ENCODE data around the gene ZBTB16.

The ZBTB16 gene

DNA sequence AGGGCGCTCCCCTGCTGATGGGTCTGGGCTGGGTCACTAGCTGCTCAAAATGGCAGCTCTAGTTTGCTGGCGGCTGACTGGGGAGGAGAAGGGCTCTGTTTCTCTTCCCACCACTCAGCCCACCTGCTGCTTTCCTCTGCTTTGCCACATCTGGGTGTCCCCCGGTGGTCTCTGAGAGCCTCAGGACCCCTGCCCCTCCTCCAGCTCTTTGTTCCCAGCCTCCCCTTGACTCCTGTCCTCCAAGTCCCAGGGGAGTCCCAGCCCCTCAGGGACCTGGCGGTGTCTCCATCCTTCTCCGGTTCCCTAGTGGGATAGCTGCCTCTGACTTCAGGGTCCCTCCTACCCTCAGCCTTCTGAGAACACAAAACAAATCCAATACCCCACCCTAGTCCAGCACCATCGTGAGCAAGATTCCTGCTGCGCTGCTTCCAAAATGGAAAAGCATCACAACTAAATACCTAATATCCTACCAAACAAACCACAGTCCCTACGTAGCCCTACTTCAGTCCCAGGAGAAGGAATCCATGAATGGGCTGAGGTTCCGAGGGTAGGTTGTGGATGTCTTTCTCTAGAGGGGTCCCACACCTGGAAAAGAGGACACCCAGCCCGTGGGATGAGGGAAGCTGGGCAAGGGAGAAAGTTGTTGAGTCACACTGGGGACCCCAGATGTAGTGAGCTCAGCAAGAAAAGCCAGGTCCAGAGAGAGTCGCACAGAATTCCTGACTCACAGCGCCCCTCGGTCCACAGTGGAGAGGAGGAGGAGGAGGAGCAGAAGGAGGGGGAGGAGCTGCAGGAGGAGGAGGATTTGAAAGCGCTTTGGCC, 191.7 kb downstream of the ZBTB16 start:
- no peak for DNase-seq

DNA sequence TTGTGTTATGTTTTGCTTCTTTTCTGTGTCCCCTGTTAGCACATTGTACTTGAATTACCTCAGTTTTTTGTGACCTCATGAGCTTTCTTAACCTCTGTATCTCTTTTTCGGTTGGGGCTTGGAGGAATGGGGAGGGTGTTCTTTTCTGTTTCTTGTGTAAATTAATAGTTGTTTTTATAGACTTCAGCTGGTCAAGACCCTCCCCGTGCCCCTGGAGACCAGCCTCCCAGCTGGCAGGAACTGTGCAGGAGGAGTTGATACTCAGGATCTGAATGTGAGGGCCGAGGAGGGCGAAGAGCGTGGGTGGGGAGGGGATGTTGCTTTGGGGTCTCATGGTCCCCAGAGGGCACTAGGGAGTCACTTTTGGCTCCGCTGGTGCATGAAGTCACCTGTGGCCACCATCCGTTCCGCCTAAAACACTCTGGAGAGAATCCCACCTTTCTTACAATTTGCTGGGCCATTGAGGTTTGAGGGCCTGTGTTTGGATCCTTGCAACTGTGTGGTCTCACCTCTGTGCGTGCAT, 192.4 kb downstream of the ZBTB16 start:
- DNase-seq: no peak

DNA sequence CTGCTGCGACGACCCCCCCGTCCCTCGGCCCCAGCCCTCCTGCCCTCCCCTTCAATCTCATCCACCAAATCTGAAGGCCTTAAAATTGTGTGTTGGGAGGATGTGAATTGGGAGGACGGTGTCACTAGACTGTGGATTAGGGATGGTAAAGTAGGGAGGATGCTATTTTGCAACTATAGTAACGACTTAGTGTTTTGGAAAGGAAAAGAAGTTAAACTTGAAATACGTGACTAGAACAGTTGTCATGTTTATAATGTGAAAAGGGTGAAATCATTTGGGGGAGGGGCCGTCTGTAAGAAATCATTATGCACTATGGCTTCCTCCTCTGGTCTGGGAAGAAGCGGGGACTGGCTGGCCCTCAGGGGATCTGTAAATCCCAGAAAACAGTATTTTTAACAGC, 193.3 kb downstream of the ZBTB16 start:
- DNase-seq: no peak

DNA sequence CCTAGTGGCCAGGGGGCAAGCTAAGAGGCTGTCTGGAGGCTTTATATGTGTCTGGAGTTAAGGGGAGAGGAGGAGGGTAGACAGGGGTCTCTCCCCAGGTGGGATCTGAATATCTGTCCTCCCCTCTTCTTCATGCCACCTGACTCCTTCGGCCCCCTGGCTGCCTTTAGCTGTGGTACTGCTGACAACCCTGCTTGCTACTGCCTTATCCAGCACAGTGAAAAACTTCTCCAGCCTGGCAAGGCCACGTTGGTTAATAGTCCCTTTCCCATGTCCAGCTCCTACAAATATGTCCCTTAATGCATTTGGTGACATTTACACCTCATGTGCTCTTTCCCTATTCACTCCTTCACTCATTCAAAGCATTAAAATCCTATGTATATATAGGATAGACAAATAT, 194.3 kb downstream of the ZBTB16 start:
- no peak for DNase-seq

DNA sequence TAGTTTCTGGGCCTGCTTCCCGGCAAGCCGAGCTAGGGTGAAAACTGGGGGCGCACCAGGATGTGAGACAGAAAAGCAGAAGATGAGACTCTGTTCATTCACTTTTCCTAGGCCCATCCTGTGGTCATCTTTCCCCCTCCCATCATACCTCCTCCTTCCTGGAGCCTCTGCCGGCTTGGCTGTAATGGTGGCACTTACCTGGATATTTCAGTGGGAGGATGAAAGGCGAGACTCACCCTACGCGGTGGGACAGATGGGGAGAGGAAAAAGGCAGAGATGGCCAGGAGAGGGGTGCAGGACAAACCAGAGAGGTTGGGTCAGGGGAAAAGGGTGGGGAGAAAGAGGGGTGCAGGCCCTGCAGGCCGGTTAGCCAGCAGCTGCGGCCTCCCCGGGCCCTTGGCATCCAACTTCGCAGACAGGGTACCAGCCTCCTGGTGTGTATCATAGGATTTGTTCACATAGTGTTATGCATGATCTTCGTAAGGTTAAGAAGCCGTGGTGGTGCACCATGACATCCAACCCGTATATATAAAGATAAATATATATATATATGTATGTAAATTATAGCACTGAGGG, 195.1 kb downstream of the ZBTB16 start:
- DNase-seq: no peak

DNA sequence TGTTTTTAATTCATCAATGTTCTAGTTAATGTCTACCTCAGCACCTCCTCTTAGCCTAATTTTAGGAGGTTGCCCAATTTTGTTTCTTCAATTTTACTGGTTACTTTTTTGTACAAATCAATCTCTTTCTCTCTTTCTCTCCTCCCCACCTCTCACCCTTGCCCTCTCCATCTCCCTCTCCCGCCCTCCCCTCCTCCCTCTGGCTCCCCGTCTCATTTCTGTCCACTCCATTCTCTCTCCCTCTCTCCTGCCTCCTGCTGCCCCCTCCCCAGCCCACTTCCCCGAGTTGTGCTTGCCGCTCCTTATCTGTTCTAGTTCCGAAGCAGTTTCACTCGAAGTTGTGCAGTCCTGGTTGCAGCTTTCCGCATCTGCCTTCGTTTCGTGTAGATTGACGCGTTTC, 195.8 kb downstream of the ZBTB16 start:
- DNase-seq: no peak

DNA sequence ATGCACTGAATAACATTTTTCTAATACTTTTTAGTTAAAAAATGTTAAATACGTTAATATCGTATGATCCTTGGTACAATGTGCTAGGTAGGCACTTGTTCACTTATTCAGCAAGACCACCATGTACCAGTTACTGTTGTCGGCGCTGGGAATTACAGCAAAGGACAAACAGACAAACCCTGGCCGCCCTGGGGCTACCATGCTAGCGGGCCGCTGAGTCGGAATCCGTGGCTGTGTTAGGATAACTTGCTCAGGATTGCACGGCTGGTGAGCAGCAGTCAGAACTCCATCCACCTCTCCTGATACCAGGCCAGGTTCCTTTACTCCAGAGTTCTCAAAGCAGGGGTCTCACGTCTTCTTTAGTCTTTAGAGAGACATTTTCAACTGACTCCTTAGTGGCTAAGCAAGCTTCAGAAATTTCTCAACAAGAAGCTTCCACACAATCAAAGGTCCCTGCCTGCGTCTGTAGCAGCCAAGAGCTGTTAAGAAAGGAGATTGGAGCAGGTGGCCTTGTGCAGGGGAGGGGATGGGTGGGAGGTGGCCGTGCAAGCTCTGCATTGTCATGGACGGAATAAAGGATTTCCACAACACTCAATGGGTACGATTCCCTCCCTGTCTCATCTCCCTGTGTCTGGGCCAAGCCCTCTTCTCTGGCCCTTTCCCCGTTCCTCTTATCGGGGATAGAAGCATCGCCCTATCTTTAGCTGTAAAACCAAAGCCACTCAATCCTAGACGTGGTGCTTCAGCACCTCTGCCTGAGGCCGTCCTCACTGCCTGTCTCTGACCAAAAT, 196.9 kb downstream of the ZBTB16 start:
- DNase-seq: no peak

DNA sequence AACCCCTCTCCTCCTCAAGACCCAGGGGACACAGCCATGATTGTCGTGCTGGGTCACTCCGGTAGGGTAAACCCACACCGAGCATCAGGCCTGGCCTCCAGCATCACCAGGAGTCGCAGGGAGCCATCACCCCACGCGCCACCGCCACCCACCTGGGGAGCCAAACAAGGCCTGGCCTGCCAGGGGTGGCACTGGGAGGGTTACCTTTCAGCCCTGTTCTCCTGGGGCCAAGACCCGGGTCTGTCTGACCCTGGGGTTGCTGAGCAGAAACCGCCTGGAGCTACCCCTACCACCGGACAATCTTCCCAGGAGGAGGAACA, 197.4 kb downstream of the ZBTB16 start:
- DNase-seq: no peak

DNA sequence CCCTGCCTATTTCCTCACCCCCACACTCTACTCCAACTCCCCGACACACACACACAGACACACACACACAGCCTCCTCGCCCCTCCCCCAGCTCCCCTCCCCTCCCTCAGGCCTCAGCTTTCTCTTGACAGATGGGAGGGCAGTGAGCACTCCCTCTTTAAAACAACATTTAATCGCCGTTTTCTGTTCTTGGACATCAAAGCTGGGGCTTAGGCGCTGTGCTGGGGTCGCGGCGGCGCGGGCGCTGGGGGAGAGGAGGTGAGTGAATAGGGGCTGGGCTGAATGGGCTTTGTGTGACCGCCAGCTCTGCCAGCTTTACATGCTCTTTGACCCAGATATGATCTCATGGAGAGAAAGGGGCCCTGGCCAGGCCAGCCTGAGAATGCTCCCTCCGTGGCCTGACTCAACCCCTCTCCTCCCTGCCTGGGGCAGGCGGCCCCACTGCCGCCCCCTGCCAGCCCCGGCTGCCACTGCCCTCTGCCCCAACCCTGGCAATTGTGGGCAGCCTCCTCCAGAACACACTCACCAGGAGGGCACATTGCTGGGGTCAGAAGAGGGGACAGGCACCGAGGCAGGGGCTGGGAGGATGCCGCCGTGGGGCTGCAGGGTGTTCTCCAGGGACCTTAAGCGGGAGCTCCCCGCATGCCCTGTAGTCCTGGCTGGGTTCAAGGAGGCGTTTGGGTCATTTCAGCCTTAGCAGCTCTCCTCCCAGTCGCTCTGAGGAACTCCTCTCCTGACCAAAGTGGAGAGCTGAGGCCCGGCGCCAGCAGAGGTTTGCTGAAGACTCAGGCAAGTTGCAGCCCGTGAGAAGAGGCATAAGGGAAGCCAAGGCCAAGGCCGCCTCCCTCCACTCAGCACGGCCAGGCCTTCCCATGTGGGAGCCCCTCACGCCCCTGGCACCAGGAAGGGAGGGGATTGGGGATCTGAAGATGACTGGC, 198.4 kb downstream of the ZBTB16 start:
- DNase-seq: no peak

DNA sequence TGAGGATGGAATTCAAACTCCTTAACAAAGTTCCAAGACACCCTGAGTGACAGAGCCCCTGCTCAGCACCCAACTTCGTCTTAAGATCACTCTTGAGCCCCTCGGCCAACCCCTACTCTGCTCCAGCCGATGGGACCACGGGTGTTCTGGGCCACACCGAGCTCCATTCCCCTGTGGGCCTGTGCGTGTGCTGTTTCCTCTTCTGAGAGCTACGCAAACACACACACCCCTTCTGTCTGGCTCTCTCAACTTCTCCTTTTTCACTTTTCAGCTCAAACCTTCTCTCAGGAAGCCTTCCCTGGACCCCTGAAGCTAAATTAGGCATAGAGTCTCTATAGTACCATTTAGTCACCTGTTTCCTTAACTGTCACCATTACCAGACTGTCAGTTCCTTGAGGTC, 199.2 kb downstream of the ZBTB16 start:
- DNase-seq: no peak

DNA sequence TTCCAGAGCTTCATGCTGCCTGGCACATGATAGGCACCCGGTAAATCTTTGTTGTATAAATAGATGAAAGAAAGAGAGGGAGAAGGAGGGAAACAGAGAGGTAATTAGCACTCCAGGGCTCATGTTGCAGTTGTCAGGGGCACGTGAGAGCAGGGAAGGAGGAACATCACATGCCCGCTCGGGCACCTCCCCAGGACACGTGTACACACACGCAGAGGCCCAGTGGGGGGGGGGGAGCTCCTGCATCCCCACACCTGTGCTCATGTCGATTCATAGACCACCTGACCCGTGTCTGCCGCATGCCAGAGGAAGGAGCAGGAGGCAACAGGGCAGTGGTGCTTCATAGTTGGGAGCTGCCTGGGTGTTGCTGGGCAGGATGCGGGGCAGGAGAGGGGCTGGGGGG, 199.6 kb downstream of the ZBTB16 start:
- DNase-seq: no peak

DNA sequence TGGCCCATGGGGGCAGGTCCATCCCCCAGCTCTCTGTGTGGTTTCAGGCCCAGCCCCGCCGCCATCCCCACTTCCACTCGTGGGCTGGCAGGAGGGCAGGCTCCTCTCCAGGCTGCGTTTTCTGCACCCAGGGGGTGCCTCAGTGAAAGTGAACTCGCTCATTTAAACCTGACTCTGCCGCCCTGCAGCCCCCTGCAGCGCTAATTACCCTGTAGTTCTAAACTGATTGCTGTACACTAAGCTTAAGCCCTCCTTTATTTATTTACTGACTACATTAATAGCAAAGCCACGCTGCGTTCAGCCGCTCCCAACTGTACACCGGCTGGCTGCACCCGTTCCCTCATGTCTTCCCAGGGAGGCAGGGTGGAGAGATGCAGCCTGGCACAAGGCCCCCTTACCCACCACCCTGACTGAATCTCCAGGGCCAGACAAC, 200.1 kb downstream of the ZBTB16 start:
- no peak for DNase-seq

DNA sequence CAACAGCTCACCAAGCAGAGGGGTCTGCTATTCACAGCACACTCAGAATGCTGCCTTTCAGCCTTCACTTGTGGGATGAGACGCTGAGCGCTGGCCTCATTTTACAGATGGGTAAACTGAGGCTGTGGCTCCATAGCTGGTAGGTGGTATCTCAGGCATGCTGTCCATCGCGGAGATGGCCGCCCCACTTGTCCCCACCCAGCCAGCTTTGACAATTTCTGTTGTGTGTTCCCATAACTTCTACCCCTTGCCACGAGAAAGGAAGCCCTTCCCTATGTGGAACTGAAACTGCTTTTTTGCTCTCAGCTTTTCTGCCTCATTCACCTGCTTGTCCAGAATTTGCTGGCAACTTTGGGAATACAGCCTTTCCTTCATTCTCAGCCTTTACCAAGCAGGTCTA, 200.6 kb downstream of the ZBTB16 start:
- no peak for DNase-seq

DNA sequence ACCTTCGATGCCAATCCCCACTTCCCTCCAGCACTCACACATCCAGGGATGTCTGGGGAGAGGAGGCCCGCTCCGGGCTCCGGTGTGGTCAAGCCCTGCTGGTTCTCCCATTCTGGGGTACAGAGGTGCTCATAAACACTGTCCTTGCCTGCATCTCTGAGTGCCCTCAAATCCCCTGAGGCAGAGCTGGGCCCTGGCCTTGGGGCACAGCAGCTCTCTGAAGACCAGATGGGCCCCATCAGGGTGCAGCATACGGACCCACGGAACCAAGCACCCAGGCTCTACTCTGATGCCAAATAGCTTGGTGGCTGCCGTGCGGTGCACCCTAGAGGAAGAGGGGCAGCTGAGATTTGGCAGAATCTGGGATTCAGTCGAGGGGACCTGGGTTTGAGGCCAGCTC, 201.0 kb downstream of the ZBTB16 start:
- DNase-seq: no peak

DNA sequence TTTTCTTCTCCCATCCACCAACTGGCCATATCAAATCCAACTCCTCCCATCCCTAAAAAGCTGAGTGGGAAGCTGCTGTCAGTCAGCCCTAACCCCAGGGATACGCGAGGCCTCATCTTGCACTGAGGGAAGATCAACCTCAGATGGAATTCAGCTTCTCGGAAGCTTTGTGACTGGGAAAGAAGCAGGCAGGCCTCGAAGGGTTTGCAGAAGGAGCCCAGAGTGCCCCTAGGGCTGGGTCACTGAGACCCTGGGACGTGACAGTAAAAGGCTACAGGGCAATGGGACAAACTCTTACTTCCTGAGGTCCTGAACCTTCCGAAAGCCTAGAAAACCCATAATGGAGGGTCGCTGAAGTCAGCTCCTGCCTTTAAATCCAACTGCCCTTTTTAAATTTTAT, 202.3 kb downstream of the ZBTB16 start:
- no peak for DNase-seq

DNA sequence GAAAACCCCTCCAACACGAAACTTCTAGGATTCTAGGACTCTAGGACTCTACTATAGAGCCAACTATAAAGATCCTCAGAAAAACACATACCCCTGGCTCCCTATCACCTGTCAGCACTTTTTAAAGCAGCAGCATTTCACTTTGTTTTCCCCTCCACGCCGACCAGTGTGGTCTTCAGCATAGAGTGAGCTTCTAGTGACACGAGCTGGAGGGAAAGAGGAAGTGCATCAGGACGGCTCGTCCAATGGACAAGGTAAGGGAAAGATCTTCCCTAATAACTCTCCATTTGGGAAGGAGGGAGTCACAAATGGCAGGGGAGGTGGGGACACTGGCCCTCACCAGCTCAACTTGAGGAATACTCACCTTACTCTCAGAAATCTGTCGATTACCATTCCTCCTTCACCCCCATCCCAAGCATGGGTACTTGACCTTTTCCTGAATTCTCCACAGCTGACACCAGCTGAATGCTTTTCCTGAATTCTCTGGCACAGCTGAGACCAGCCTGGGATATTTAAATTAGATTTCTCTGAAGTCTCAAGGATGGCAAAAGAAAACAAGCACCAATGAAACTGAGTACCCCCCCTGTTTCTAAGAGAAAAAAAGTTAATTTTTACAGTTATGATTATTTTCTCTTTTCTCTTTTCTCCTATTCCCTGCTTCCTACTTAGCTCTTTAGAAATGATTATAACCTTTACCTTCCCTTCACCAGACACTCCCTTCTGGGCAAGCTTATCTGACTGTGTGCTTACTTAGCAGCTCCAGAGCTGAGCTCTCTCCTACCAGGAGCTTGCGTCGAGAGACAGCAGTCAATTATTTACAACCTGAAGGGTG, 203.4 kb downstream of the ZBTB16 start:
- no peak for DNase-seq

DNA sequence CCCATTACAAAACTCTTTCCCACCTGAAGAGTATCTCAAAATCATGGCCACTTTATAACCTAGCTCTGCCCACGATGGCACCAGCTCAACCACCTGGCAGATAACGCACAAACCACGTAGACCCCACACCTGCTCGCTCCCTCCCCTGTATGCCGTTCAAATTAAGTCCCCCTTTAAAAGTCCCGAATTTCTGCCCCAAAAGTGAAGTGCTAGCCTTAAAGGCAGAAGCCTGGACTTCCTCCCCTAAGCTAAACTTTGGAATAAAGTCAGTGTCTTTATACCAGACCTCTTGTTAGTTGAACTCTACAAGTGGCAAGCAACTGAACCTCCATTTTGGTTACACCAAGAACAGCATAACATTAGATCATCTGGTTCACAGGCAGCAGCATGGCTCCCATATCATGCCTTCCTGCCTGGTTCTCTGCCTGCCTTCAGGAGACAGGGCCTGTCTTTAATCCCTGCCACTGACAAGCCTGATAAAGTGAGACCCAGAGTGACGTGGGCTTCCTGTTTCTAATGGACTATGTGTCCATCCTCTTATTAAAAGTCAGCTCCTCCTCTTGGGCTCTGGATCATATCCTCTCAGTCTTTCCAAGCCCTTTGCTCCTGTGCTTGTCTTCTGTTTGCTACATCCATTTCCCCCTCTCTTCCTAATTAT, 204.1 kb downstream of the ZBTB16 start:
- DNase-seq: no peak

DNA sequence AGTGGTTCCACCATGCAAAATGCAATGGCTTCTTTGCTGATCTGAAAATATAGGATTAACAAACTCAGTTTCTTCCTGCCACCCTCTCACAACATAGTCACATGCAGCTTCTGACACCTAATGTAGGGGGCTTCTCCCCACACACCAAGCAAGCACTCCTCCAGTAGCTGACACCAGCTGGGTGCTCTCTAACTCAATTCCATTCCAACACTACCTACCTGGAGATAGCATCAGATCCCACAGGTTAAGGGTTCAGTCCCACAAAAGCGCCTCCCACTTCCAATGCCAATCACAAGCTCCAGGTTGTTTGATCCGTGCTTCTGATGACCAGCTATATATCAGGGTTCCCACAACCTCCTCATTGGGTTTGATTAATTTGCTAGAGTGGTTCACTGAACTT, 204.9 kb downstream of the ZBTB16 start:
- DNase-seq: no peak

DNA sequence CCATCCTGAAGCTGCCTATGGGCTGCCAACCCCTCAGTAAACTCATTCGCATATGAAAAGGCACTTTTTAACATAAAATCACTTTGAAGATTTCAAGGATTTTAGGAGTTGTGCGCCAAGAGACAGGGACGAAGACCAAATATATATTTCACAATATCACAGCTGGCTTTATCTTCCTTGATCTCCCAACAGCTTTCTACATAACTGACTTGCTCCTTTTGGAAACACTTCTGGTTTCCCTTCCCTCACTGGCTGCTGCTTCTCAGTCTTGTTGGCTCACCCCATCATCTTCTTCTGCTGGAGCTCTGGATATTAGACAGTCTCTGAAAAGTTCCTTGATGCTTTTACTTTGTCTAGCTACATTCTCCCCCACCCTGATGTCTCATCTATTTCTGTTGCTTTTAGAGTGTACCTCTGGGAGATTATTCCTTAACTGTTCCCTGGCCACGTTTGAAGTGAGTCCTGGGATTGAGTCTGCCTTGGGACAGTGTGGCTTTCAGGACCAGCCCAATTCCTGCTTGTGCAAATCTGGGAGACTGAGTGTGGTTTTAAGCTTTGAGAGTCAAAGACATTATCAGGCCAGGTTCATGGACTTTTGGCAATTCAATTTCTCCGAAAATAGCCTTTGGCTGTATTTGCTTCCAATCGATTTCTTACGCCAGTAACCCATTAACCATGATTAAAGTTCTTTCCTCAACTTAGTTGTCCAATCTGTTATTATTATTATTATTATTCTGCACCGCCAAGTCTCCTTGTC, 205.8 kb downstream of the ZBTB16 start:
- DNase-seq: no peak

DNA sequence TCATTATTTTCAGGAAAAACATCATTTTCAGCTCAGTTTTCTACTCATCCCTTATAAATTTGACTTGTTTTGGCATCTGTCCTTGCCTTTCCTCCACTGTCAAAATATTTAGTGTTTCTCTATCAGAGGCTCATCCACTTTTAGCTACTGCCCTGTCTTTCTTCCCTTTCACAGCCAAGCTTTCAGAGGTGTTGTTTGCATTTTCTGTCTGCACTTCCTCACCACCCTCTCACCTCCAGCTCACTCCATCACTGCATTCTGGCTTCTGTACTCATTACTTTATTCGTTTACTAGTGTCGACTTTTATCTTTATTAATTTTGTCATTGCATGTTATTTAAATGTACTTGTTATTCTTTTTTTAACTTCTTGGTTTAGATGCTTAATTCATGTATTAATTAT, 210.0 kb downstream of the ZBTB16 start:
- no peak for DNase-seq
